CD4-positive, CD25-positive, alpha-beta regulatory T cell (primary cell): ENCODE results near the gene ADGRB2. TPM values are rescaled to one million over a fixed set of nuclear protein-coding genes. Genes with fewer than 3 reads are reported as not detected.

Experiments
- ATAC-seq, 2 donors: fragments of 150-1000 bp; cut with Tn5 transposase; one replicate each; pipeline ENCODE4 v1.10.0; 2021; ENCODE audit warnings: low read depth in 2 of 2, moderate number of reproducible peaks in 2 of 2, moderate library complexity in 1 of 2
- DNase-seq, 3 donors: peaks; one replicate each; pipeline versions ENCODE4 v3.0.0 to v3.0.0-alpha.2; 2012 to 2022; ENCODE audit warnings: mixed read lengths in 1 of 3
- H3K27ac ChIP-seq: one replicate; pipeline ENCODE4 v1.7.0; 2013; ENCODE audit warnings: mild to moderate bottlenecking, low read length; ENCODE audit not compliant: insufficient read depth, poor library complexity, severe bottlenecking
- H3K27me3 ChIP-seq: one replicate; pipeline ENCODE4 v1.7.0; 2013; ENCODE audit warnings: low read length; ENCODE audit not compliant: control insufficient read depth, insufficient read depth
- H3K36me3 ChIP-seq: one replicate; pipeline ENCODE4 v1.7.0; 2013; ENCODE audit warnings: mild to moderate bottlenecking, low read length, moderate library complexity; ENCODE audit not compliant: control insufficient read depth, insufficient read depth
- H3K4me1 ChIP-seq: 2 replicates; pipeline ENCODE4 v1.7.0; 2013; ENCODE audit warnings: mild to moderate bottlenecking, low read length; ENCODE audit not compliant: insufficient read depth, control insufficient read depth, poor library complexity, severe bottlenecking
- H3K4me3 ChIP-seq: one replicate; pipeline ENCODE4 v1.7.0; 2013; ENCODE audit warnings: low read depth, mild to moderate bottlenecking, low read length, moderate library complexity
- H3K9me3 ChIP-seq, 2 experiments: 1 replicate in 1 of 2; 2 replicates in 1 of 2; pipeline ENCODE4 v1.7.0; 2013; ENCODE audit warnings: low read length in 2 of 2, mild to moderate bottlenecking in 1 of 2, moderate library complexity in 1 of 2; ENCODE audit not compliant: control insufficient read depth in 2 of 2
- H3K27ac Mint-ChIP-seq, 3 donors: one replicate each; pipeline ENCODE4 v1.8.0; 2020 to 2022; ENCODE audit warnings: mild to moderate bottlenecking in 3 of 3, mixed read lengths in 3 of 3, moderate library complexity in 2 of 3
- H3K27me3 Mint-ChIP-seq: one replicate; pipeline ENCODE4 v1.8.0; 2022; ENCODE audit warnings: mild to moderate bottlenecking, mixed read lengths
- H3K36me3 Mint-ChIP-seq: one replicate; pipeline ENCODE4 v1.8.0; 2020; ENCODE audit warnings: mixed read lengths
- H3K4me1 Mint-ChIP-seq, 4 donors: one replicate each; pipeline ENCODE4 v1.8.0; 2020 to 2022; ENCODE audit warnings: mixed read lengths in 4 of 4, mild to moderate bottlenecking in 1 of 4
- H3K4me3 Mint-ChIP-seq, 4 donors: one replicate each; pipeline ENCODE4 v1.8.0; 2020 to 2022; ENCODE audit warnings: mild to moderate bottlenecking in 4 of 4, mixed read lengths in 4 of 4, moderate library complexity in 3 of 4
- H3K9me3 Mint-ChIP-seq, 7 donors: one replicate each; pipeline ENCODE4 v1.8.0; 2020 to 2022; ENCODE audit warnings: mixed read lengths in 7 of 7, mild to moderate bottlenecking in 3 of 7, moderate library complexity in 2 of 7
- polyA plus RNA-seq, 4 donors: library from polyadenylated mRNA; unstranded; fragments of 300-500 nt; fragmentation: Illumina TruSeq; gene quantifications; one replicate each; pipeline ENCODE4 v1.2.3, GENCODE V29; 2021
- total RNA-seq: library from RNA; stranded (reverse); gene quantifications from one replicate; pipeline ENCODE4 v1.2.3, GENCODE V29; 2022

ADGRB2 gene
- total and polyA plus RNA-seq, 5 donors from 2014 or later: 0.19 to 1.9 (median 0.42) TPM

GRCh38 chr1:31735571-31735970 is 28.6 kb downstream of the ADGRB2 start:
- H3K27ac Mint-ChIP-seq: no peak overlapping the region
- no peaks in the 10 kb centered on the region for H3K36me3 Mint-ChIP-seq
- DNase-seq: no peak
- no peak overlapping the region for H3K4me3 Mint-ChIP-seq
- H3K4me1 Mint-ChIP-seq: peaks cover 0 to 14% (median 7%) of the 10 kb centered on the region in 4 donors
- H3K27me3 Mint-ChIP-seq: peaks cover 4% of the 10 kb centered on the region
- Histone ChIP-seq H3K9me3 (no peaks in the 10 kb centered on the region), H3K4me3 (no peak overlapping the region), H3K27me3 (no peaks in the 10 kb centered on the region), H3K4me1 (peaks cover 2% of the 10 kb centered on the region), H3K27ac (no peak overlapping the region), H3K36me3 (no peaks in the 10 kb centered on the region)
- H3K9me3 Mint-ChIP-seq: no peaks in the 10 kb centered on the region
- no peak for ATAC-seq

- no peaks in the 10 kb centered on the region for H3K36me3 ChIP-seq
- Mint-ChIP-seq H3K4me3 (no peak overlapping the region), H3K36me3 (no peaks in the 10 kb centered on the region), H3K27me3 (peaks cover 4% of the 10 kb centered on the region), H3K27ac (no peak overlapping the region), H3K4me1 (peaks cover 0 to 12% (median 7%) of the 10 kb centered on the region in 4 donors), H3K9me3 (no peaks in the 10 kb centered on the region)
- H3K9me3 ChIP-seq: no peaks in the 10 kb centered on the region
- no peak overlapping the region for H3K27ac ChIP-seq
- no peaks in the 10 kb centered on the region for H3K27me3 ChIP-seq
- DNase-seq (no peak), ATAC-seq (no peak)
- H3K4me3 ChIP-seq: no peak overlapping the region
- peaks cover 2% of the 10 kb centered on the region for H3K4me1 ChIP-seq
Measured at GRCh38 chr1:31734582-31735107, 29.5 kb downstream of the ADGRB2 start.

- Mint-ChIP-seq H3K36me3 (no peaks in the 10 kb centered on the region), H3K9me3 (no peaks in the 10 kb centered on the region), H3K4me3 (no peak overlapping the region), H3K4me1 (peaks cover 0 to 9% (median 1%) of the 10 kb centered on the region in 4 donors), H3K27me3 (peaks cover 4% of the 10 kb centered on the region), H3K27ac (no peak overlapping the region)
- Histone ChIP-seq H3K4me1 (no peaks in the 10 kb centered on the region), H3K9me3 (no peaks in the 10 kb centered on the region), H3K4me3 (no peak overlapping the region), H3K36me3 (no peaks in the 10 kb centered on the region), H3K27ac (no peak overlapping the region), H3K27me3 (no peaks in the 10 kb centered on the region)
- DNase-seq (no peak), ATAC-seq (no peak)
Measured at GRCh38 chr1:31733389-31734219, 30.5 kb downstream of the ADGRB2 start.

GRCh38 chr1:31732751-31733289 is 31.3 kb downstream of the ADGRB2 start:
- ATAC-seq (no peak), DNase-seq (no peak)
- Mint-ChIP-seq H3K4me3 (no peak overlapping the region), H3K36me3 (no peaks in the 10 kb centered on the region), H3K27me3 (peaks cover 4% of the 10 kb centered on the region), H3K9me3 (peaks cover 0 to 2% (median 0%) of the 10 kb centered on the region in 7 donors), H3K27ac (no peak overlapping the region), H3K4me1 (peaks cover 0 to 9% (median 1%) of the 10 kb centered on the region in 4 donors)
- Histone ChIP-seq H3K4me1 (no peaks in the 10 kb centered on the region), H3K27ac (no peak overlapping the region), H3K27me3 (no peaks in the 10 kb centered on the region), H3K4me3 (no peak overlapping the region), H3K36me3 (no peaks in the 10 kb centered on the region), H3K9me3 (no peaks in the 10 kb centered on the region)

GRCh38 chr1:31732343-31732742 is 31.8 kb downstream of the ADGRB2 start:
- Mint-ChIP-seq H3K27ac (no peak overlapping the region), H3K4me1 (peaks cover 0 to 9% (median 1%) of the 10 kb centered on the region in 4 donors), H3K9me3 (peaks cover 0 to 2% (median 0%) of the 10 kb centered on the region in 7 donors), H3K27me3 (peaks cover 4% of the 10 kb centered on the region), H3K4me3 (no peak overlapping the region), H3K36me3 (no peaks in the 10 kb centered on the region)
- DNase-seq (no peak), ATAC-seq (no peak)
- Histone ChIP-seq H3K4me1 (no peaks in the 10 kb centered on the region), H3K4me3 (no peak overlapping the region), H3K27me3 (no peaks in the 10 kb centered on the region), H3K9me3 (no peaks in the 10 kb centered on the region), H3K36me3 (no peaks in the 10 kb centered on the region), H3K27ac (no peak overlapping the region)

- no peak overlapping the region for H3K27ac ChIP-seq
- DNase-seq (no peak), ATAC-seq (no peak)
- no peaks in the 10 kb centered on the region for H3K36me3 ChIP-seq
- no peaks in the 10 kb centered on the region for H3K9me3 ChIP-seq
- Mint-ChIP-seq H3K36me3 (no peaks in the 10 kb centered on the region), H3K27ac (no peak overlapping the region), H3K4me1 (peaks cover 0 to 3% (median 0%) of the 10 kb centered on the region in 4 donors), H3K27me3 (no peaks in the 10 kb centered on the region), H3K4me3 (no peak overlapping the region), H3K9me3 (peaks cover 0 to 2% (median 0%) of the 10 kb centered on the region in 7 donors)
- H3K4me3 ChIP-seq: no peak overlapping the region
- no peaks in the 10 kb centered on the region for H3K27me3 ChIP-seq
- no peaks in the 10 kb centered on the region for H3K4me1 ChIP-seq
Measured at GRCh38 chr1:31731049-31731565, 33.0 kb downstream of the ADGRB2 start.

GRCh38 chr1:31730336-31731048 is 33.6 kb downstream of the ADGRB2 start:
- H3K27me3 Mint-ChIP-seq: no peaks in the 10 kb centered on the region
- no peak overlapping the region for H3K27ac Mint-ChIP-seq
- peaks cover 0 to 2% (median 0%) of the 10 kb centered on the region in 7 donors for H3K9me3 Mint-ChIP-seq
- ATAC-seq: no peak
- DNase-seq: no peak
- Histone ChIP-seq H3K4me1 (no peaks in the 10 kb centered on the region), H3K4me3 (no peak overlapping the region), H3K27me3 (no peaks in the 10 kb centered on the region), H3K9me3 (no peaks in the 10 kb centered on the region), H3K36me3 (no peaks in the 10 kb centered on the region), H3K27ac (no peak overlapping the region)
- no peak overlapping the region for H3K4me3 Mint-ChIP-seq
- H3K36me3 Mint-ChIP-seq: no peaks in the 10 kb centered on the region
- H3K4me1 Mint-ChIP-seq: no peaks in the 10 kb centered on the region
